ENCODE measurements around the gene KLHL24.
A peak's percentile ranks its signal among the peaks of the same experiment; 100 is the strongest.
"Not testable (repeated sequence)": the region's sequence is repeated elsewhere in the genome, so short reads cannot be mapped to it uniquely, and the experiment has no call there.

KLHL24 gene

GRCh38 chr3:183697610-183698317, 62.3 kb downstream of the KLHL24 start, which contains the start of gene YEATS2:
Gene YEATS2, plus strand, starts transcription at chr3:183697797. Its CDS starts 17,366 bp downstream, at chr3:183715163.
- DNase-seq, result peak; percentile 63

GRCh38 chr3:183698318-183698751, 62.9 kb downstream of the KLHL24 start:
- peak; percentile 36 for DNase-seq

GRCh38 chr3:183698756-183699155, 63.3 kb downstream of the KLHL24 start:
- DNase-seq, result no peak

DNA sequence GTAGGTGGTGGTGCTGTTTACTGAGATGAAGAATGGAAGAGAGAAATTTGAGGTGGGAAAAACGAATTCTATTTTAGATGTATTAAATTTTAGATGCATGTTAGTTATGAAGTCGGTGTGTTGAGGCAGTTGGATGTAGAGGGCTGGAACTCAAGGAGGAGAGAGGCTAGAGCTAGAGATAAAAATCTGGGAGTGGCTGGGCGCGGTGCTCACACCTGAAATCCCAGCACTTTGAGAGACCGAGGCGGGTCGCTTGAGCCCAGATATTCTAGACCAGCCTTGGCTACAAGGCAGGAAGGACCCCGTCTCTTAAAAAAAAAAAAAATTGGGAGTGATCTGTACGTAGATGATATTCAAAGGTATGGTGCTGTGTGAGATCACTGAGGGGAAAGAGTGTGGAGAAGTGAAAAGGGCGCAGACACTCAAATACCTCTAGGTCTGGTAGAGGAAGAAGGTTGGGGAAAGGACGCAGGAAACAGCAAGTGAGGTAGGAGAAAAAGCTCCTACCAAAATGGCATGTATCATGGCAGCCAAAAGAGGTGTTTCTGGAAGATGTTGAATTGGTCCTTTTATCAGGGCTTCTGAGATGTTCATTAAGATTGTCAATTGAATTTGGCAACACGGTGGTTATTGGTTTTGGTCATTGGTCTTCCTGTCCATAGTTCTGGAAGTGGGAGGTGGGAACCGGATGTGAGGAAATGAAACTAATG, 64.0 kb downstream of the KLHL24 start:
- DNase-seq, result no peak

DNA sequence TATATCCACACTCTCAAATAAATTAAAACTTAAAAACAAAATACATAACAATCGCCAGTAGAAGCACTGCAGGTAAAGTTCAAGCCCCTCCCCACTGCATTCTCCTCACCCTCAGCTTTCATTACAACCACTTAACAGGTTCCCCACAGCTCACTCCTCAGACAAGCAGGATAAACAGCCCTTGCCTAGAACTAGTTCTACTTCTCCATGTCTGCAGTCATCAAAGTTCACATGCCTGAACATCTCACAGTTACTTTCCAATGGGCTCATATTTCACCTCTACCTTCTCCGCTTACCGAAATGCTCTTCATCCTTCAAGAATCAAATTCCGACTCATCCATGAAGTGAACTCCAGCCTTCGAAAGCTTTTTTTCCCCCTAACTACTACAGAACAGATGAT, 66.3 kb downstream of the KLHL24 start:
- no peak for DNase-seq

GRCh38 chr3:183703892-183704291, 68.5 kb downstream of the KLHL24 start:
- not testable (repeated sequence) for DNase-seq

DNA sequence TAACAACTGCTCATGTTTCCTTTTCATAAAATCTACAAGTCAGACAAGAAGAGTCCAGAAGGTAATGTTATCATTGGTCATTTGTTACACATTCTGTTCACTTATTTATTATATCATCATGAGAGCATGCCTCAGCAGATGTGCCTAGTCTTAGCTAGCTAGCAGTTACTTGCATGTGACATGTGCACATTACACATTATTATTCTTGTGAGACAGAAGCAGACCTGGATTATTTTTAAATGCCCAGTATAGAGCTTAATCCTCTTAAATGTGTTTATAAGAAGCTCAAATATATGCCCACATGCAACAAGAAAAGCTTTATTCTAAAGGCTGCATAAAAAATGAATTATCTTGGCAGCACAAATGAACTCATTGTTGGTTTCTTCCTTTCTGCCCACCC, 74.8 kb downstream of the KLHL24 start:
- no peak for DNase-seq

DNA sequence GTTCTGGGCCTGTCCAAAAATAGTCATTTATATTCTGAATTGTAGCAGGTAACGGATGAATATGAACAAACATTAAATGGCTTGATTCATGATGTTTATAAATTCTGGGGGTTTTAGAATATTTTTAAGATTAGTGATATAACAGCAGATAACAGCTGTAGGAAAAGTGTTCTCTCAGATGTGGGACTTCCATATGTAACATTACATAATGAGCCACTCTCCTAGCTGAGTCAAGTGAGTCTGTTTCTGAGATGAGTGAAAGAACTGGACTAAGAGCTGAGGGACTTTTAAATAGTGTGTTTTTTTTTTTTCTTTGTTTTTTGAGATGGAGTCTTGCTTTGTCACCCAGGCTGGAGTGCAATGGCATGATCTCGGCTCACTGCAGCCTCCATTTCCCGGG, 76.1 kb downstream of the KLHL24 start:
- no peak for DNase-seq

GRCh38 chr3:183714622-183715021, 79.2 kb downstream of the KLHL24 start:
- DNase-seq, result no peak

DNA sequence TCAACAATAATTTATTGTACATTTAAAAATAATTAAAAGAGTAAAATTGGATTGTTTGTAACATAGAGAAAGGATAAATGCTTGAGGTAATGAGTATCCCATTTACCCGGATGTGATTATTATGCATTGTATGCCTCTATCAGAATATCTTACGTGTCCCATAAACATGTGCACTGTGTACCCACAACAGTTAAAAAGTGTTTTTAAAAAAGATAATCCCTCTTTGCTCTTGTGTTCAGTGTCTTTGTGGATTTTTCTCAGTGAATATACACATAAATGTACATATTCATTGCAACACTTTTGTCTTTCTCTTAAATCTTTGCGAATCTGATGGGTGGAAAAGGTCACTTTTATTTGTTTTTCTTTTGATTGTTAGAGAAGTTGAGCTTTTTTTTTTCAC, 82.6 kb downstream of the KLHL24 start:
- no peak for DNase-seq

DNA sequence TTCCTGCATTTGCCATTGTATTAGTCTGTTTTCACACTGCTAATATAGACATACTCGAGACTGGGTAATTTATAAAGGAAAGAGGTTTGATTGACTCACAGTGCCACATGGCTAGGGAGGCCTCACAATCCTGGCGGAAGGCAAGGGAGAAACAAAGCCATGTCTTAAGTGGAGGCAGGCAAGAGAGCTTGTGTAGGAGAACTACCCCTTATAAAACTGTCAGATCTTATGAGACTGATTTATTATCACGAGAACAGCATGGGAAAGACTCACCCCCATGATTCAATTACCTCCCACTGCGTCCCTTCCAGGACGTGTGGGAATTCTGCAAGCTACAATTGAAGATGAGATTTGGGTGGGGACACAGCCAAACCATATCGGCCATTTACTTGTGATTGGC, 90.0 kb downstream of the KLHL24 start:
- DNase-seq, result no peak

DNA sequence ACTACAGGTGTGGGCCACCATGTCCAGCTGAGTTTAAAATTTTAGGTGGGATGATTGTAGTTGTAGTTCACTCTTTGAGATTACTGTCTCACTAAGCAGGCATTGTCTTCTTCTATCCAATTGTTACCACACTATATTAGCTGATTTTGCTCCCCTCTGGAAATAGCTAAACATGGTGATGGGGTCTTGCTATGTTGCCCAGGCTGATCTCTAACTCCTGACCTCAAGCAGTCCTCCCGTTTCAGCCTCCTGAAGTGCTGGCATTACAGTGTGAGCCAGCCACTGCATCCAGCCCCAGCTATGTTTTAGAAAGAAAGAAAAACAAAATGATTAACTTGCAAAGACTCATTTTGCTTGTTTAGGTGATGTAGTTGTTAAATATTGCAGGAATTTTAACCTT, 92.8 kb downstream of the KLHL24 start:
- no peak for DNase-seq

- no peak for DNase-seq
Measured at GRCh38 chr3:183730361-183730760, 94.9 kb downstream of the KLHL24 start.

DNA sequence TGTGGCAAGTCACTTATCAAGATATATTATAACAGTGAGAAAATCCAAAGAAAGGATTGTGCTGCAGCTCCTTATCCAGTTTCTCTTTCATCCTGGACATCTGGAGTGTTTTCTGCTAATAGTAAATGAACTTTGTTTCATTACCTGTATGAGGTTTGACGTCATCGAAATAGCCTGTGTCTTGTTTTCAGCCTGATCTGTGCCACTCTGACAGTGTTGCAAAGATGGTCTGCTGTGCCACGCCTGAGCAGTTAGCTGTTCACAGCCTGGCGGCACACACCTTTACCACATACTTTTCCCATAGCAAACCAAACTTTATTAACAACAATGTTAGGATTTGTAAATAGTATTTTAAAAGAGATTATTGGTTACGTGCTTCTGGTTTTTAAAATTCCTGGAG, 96.2 kb downstream of the KLHL24 start:
- no peak for DNase-seq

- no peak for DNase-seq
Measured at GRCh38 chr3:183733553-183733952, 98.1 kb downstream of the KLHL24 start.

All from central memory CD4-positive, alpha-beta T cell (primary cell).